Stimulated activated CD4-positive, alpha-beta T cell treated with anti-CD3 and anti-CD28 coated beads, TNF-alpha, amount 100 ng/mL, for 1 hour (primary cell): ENCODE data around the gene STXBP5L.
"Not testable (repeated sequence)": the region's sequence is repeated elsewhere in the genome, so short reads cannot be mapped to it uniquely, and the experiment has no call there.

ENCODE experiments used
- DNase-seq, 3 donors: peaks; one replicate each; pipeline ENCODE4 v3.0.0-alpha.2; 2020; ENCODE audit warnings: low read depth in 3 of 3, low spot score in 1 of 3

Gene STXBP5L

DNA sequence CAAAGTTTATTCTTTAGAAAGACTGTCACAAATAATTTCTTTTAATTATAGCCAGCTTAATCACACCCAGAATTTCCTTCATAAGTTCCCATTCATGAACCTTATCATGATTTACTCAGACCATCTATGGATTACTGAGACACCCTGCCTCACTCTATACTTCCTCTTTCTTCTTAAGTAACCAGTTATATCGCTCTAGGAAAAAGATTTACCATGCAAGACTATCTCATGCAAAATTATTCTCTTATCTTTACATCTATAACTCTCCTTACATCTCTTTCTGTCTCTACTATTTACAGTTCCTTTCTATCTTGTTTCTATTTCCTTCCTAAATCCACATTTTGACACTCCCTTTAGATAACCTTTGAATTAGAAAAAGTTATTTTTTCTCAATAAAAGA lies 321.0 kb downstream of the STXBP5L start:
- DNase-seq: no peak

DNA sequence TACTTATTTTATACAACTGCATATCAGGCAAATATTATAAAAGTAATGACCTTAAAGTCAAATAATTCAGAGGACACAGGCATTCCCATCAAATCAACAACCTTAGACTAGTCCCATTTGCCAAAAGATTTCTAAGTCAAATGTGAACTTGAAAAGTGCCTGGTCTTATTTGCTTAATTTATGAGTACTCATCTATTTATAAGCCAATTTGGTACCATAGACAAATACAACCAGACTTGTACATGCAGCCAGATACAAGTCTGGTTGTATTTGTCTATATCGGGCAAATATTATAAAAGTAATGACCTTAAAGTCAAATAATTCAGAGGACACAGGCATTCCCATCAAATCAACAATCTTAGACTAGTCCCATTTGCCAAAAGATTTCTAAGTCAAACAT lies 322.2 kb downstream of the STXBP5L start:
- not testable (repeated sequence) for DNase-seq

- no peak for DNase-seq
Observed at GRCh38 chr3:121231872-121232271, 323.9 kb downstream of the STXBP5L start.

DNA sequence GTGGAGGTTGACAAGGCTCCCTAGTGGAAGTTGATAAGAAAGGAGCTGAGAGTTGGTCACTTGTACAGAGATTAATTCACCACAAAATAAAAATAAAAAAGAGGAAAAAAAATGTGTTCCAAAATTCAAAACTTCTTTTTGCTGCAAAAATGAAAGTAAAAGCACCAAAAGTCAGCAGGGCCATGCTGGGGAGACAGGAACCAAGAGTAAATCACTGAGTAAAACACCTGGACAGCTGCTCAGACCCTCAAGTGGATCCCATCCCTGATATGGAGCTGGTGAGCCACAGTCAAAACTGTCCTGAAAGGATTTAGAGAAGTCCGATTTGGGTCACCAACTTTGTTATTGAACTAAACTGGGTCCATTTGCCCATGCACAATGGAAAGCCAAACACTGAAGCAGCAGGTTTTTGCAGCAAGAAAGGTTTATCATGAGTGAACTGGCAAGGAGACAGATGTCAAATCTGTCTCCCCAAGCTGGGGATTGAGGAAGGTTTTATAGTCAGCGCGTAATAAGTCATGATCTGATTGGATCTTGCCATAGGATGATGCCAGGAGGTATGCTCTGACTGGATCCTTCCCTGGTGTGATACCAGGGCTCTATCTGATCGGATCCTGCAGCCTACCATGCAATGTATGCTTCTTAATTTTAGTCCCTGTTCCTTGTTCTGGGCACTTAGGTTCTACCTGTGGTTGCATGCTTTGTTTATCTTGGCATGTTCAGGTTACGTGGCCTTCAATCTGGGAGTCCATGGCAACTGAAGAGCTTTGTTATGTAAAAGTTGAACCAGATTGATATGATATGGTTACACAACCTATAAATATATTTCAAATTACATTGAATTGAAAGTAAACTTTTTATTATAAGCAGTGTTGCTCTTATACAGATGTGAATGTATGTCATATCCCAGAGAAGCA lies 324.6 kb downstream of the STXBP5L start:
- no peak for DNase-seq

DNA sequence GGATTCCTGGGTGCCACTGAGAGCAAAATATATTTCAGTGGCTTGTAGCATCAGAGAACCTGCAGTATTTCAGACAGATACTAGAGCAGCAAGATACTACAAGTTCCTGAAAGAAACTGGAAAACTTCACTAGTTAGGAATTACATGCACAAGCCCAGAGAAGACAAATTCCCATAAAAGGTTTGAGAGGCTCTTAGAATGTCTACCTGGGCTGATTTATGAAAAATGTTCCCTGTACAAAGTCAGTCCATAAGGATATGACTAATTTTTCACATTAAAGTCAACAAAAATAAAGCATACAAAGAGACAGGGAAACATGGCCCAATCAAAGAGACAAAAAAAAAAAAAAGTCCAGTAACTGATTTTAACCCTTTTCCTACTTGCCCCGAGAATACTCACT lies 335.2 kb downstream of the STXBP5L start:
- DNase-seq: no peak

DNA sequence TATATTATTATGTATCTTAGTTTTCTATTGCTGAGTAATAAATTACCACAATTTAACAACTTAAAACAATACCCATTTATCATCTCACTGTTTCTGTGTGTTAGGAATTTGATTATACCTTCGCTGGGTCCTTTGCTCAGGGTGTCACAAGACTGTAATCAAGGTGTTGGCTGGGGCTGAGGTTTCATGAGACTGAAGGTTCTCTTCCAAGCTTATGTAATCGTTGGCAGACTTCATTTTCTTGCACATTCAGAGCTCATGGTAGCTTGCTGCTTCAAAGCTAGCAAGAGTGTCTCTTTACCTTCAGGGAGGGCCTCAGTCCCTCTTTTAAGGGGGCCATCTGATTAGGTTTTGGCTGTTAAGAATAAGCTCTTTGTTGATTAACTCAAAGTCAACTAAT lies 344.7 kb downstream of the STXBP5L start:
- no peak for DNase-seq

- no peak for DNase-seq
Observed at GRCh38 chr3:121269389-121269788, 361.4 kb downstream of the STXBP5L start.

GRCh38 chr3:121274411-121274810 lies 366.4 kb downstream of the STXBP5L start:
- DNase-seq: no peak

DNA sequence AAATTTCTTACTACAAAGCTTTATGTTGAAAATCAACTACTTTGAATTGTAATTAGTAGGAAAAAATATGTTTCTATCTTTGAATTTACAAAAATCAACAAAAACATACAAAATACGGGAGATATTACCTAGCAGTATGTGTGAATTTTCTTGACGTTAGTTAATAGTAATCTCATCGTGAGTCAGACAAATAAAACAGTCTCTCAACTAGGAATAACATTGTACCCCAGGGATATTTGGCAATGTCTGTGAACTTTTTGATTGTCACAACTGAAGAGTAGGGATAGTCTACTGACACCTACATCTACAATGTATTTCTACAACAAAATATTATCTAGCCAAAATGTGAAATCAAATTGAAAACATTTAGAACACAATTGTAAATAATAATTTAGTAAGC lies 387.4 kb downstream of the STXBP5L start:
- DNase-seq: no peak

DNA sequence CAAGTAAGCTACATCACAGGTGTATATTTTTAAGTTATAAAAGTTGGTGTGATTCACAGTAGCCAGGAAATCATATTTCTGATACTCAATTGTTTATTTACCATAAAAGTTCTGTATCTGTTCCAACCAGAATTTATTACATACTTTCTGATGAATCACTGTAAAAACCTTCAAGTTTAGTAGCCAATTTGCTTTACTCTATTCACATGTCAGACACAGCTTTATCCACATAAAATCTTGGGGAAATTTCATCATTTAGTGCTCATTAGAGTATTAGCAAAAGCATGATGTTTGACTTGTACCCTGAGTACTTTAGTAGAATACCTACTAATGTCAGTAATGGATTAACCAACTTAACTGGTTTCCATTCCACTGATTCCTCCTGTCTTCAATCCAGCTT lies 388.0 kb downstream of the STXBP5L start:
- no peak for DNase-seq

GRCh38 chr3:121324320-121324719 lies 416.3 kb downstream of the STXBP5L start:
- no peak for DNase-seq

- no peak for DNase-seq
Observed at GRCh38 chr3:121330118-121330517, 422.1 kb downstream of the STXBP5L start.

DNA sequence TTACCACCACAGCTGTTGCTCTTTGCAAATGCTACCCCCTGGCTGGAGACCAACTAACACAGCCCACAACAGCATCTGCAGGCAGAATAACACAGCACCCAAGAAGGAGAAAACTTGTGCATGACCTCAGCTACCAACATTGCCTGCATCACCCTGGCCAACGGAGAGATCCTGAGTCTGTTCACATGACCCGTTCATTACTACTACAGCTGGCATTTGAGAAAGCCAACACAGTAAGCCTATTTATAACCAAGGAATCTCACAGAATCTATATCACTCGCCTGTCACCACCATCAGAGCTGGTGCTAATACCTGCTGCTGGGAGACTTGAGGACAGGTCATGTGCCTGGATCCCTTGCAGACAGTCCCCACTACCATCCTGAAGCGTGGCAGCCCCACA lies 422.6 kb downstream of the STXBP5L start:
- DNase-seq: no peak

DNA sequence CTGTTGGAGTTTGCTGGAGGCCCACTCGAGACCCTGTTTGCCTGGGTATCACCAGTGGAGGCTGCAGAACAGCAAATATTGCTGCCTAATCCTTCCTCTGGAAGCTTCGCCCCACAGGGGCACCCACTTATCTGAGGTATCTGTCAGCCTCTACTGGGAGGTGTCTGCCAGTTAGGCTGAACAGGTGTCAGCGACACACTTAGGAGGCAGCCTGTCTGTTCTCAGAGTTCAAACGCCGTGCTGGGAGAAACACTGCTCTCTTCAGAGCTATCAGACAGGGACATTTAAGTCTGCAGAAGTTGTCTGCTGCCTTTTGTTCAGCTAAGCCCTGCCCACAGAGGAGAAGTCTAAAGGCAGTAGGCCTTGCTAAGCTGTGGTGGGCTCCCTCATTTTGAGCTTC lies 448.0 kb downstream of the STXBP5L start:
- DNase-seq: not testable (repeated sequence)

DNA sequence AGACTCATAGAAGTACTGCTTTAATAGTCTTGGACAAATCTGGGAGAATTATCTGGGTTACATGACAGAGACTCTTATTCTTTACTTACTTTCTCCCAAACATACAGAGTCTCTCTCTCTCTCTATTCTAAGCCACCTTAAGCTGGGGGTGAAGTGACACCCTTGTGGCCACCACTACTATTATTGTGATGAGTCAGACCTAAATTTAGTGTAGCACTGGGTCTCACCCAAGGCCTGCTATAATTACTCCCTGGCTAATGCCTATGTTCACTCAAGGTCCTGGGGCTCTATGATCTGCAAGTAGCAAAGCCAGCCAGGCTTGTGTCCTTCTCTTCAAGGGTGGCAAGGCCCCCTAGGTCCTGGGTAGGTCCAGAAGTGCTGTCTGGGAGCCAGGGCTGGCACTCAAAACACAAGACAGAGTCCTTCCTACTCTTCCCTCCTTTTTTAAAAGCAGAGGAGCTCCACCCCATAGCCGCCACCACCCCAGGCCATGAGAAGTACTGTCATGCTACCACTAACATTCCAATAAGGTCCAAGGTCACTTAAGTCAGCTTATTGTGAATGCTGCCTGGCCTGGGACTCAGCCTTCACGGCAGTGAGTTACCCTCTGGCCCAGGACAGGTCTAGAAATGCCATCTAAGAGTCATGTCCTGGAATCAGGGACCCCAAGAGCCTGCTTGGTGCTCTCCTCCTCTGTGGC lies 454.2 kb downstream of the STXBP5L start:
- no peak for DNase-seq

DNA sequence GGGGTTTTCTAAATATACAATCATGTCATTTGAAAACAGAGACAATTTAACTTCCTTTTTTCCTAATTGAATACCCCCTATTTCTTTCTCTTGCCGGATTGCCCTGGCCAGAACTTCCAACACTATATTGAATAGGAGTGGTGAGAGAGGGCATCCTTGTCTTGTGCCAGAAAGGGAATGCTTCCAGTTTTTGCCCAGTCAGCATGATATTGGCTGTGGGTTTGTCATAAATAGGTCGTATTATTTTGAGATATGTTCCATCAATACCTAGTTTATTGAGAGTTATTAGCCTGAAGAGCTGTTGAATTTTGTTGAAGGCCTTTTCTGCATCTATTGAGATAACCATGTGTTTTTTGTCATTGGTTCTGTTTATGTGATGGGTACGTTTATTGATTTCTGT lies 480.3 kb downstream of the STXBP5L start:
- not testable (repeated sequence) for DNase-seq

GRCh38 chr3:121395967-121396366 lies 488.0 kb downstream of the STXBP5L start:
- not testable (repeated sequence) for DNase-seq

GRCh38 chr3:121398051-121398450 lies 490.0 kb downstream of the STXBP5L start:
- not testable (repeated sequence) for DNase-seq

GRCh38 chr3:121399820-121400219 lies 491.8 kb downstream of the STXBP5L start:
- no peak for DNase-seq

DNA sequence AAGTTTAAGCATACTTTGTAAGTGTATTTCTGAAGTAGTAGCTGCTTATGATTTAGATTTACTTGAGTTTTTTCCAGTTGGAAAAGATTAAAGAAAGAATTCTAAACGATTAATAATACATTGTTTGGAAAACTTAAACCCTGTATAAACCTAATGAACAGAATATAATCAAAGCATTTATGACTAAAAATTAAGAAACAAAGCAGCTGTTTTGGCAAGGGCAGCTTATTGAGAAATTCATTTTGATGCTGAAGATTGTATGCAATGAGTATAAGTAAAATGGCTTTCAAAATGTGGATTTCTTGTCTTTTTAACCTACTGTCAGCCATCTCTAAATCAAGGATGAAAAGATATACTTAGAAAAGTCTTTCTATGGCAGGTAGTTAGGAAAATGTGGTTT lies 497.6 kb downstream of the STXBP5L start:
- DNase-seq: no peak

DNA sequence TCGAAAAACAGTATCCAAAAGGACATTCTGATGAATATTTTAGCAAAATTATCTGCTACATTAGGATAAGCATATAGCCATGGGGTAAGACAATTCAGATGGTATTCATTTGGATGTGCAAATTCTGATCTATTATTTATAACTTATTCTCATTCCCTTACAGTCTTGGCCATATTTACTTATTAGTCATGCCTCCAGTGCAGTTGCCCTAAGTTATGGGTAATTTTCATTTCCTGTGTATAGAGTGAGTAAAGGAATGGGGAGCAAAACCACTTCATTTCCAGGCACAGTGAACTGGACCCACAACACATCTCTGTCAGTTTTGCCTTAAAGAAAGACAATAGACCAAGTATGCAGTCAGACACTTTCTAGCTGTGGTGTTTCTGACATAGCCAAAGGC lies 503.5 kb downstream of the STXBP5L start:
- no peak for DNase-seq

GRCh38 chr3:121414924-121415323 lies 506.9 kb downstream of the STXBP5L start:
- DNase-seq: no peak
